ENCODE results near the gene NCOA1.

DNA sequence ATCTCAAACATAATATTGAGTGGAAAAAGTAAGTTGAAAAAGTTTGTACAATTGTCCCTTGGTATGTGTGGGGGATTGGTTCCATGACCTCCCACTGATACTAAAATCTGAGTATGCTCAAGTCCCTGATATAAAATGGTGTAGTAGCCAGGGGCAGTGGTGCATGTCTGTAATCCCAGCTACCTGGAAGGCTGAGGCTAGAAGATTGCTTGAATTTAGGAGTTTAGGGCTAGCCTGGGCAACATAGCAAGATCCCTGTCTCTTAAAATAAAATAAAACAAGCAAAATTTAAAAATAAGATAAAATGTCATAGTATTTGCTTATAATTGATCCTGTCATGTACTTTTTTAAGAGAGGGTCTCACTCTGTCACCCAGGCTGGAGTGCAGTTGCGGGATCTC lies 180.2 kb downstream of the NCOA1 start:
- TF ChIP-seq, protein P1, sequence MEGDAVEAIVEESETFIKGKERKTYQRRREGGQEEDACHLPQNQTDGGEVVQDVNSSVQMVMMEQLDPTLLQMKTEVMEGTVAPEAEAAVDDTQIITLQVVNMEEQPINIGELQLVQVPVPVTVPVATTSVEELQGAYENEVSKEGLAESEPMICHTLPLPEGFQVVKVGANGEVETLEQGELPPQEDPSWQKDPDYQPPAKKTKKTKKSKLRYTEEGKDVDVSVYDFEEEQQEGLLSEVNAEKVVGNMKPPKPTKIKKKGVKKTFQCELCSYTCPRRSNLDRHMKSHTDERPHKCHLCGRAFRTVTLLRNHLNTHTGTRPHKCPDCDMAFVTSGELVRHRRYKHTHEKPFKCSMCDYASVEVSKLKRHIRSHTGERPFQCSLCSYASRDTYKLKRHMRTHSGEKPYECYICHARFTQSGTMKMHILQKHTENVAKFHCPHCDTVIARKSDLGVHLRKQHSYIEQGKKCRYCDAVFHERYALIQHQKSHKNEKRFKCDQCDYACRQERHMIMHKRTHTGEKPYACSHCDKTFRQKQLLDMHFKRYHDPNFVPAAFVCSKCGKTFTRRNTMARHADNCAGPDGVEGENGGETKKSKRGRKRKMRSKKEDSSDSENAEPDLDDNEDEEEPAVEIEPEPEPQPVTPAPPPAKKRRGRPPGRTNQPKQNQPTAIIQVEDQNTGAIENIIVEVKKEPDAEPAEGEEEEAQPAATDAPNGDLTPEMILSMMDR (conservative IDR thresholded peaks at IDR 0.05; ENCODE audit: low read depth, low read length): no peak
- TF ChIP-seq POLR2A (IDR thresholded peaks at IDR 0.05; ENCODE audit: low read depth, low read length): no peak
- no peak for TF ChIP-seq CEBPB (IDR thresholded peaks at IDR 0.05; ENCODE audit: low read depth, low read length)
- TF ChIP-seq, protein P2, sequence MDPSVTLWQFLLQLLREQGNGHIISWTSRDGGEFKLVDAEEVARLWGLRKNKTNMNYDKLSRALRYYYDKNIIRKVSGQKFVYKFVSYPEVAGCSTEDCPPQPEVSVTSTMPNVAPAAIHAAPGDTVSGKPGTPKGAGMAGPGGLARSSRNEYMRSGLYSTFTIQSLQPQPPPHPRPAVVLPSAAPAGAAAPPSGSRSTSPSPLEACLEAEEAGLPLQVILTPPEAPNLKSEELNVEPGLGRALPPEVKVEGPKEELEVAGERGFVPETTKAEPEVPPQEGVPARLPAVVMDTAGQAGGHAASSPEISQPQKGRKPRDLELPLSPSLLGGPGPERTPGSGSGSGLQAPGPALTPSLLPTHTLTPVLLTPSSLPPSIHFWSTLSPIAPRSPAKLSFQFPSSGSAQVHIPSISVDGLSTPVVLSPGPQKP (IDR thresholded peaks at IDR 0.05; ENCODE audit: borderline replicate concordance, low read depth, low read length): no peak
- TF ChIP-seq RAD21 (IDR thresholded peaks at IDR 0.05; ENCODE audit: low read length): no peak
- no peak for TF ChIP-seq MAFK (IDR thresholded peaks at IDR 0.05; ENCODE audit: low read depth, low read length)
- no peak for TF ChIP-seq BHLHE40 (IDR thresholded peaks at IDR 0.05; ENCODE audit: low read depth, low read length)
- no peak for TF ChIP-seq RCOR1 (IDR thresholded peaks at IDR 0.05; ENCODE audit: insufficient replicate concordance, low read length)
- TF ChIP-seq CHD1 (IDR thresholded peaks at IDR 0.05; ENCODE audit: low read depth, low read length): no peak
- TF ChIP-seq FOS (IDR thresholded peaks at IDR 0.05; ENCODE audit: low read depth, low read length): no peak
- TF ChIP-seq RFX5 (IDR thresholded peaks at IDR 0.05; ENCODE audit: low read depth, low read length): no peak
- TF ChIP-seq SMC3 (IDR thresholded peaks at IDR 0.05; ENCODE audit: low read depth, low read length): no peak
- TF ChIP-seq, protein P3, sequence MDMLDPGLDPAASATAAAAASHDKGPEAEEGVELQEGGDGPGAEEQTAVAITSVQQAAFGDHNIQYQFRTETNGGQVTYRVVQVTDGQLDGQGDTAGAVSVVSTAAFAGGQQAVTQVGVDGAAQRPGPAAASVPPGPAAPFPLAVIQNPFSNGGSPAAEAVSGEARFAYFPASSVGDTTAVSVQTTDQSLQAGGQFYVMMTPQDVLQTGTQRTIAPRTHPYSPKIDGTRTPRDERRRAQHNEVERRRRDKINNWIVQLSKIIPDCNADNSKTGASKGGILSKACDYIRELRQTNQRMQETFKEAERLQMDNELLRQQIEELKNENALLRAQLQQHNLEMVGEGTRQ (IDR thresholded peaks at IDR 0.05; ENCODE audit: low read depth, low read length): no peak

Data from IMR-90 (cell line).